WERI-Rb-1 (cell line): ENCODE results near the gene STXBP6.

Experiments
- DNase-seq: peaks from one replicate; pipeline ENCODE4 v3.0.0-alpha.2; 2020
- H3K27ac ChIP-seq: fragments of 250-450 bp; sonication (Bioruptor Pico); 2 replicates; pipeline ENCODE4 v1.5.1; 2020; ENCODE audit warnings: mild to moderate bottlenecking, moderate library complexity
- H3K27me3 ChIP-seq: fragments of 250-450 bp; sonication (Bioruptor Pico); 2 replicates; pipeline ENCODE4 v1.5.1; 2021; ENCODE audit warnings: mild to moderate bottlenecking, low read depth, moderate library complexity; ENCODE audit not compliant: insufficient read depth, severe bottlenecking
- H3K36me3 ChIP-seq: fragments of 250-450 bp; sonication (Bioruptor Pico); 2 replicates; pipeline ENCODE4 v1.5.1; 2020; ENCODE audit warnings: mild to moderate bottlenecking, moderate library complexity
- H3K4me3 ChIP-seq: 2 replicates; pipeline ENCODE4 v1.5.1; 2011; ENCODE audit warnings: low read depth, mild to moderate bottlenecking, control low read depth, low read length
- H3K9me3 ChIP-seq: fragments of 250-450 bp; sonication (Bioruptor Pico); 2 replicates; pipeline ENCODE4 v1.5.1; 2021; ENCODE audit warnings: mild to moderate bottlenecking, moderate library complexity; ENCODE audit not compliant: severe bottlenecking
- CTCF ChIP-seq: IDR thresholded peaks from 2 replicates; pipeline ENCODE4 v1.5.1; 2011; ENCODE audit warnings: low read depth, mild to moderate bottlenecking, control low read depth, inconsistent platforms, low read length

STXBP6 gene

GRCh38 chr14:24928386-24928900 is 121.5 kb downstream of the STXBP6 start:
- H3K36me3 ChIP-seq: no peaks in the 10 kb centered on the region
- no peak overlapping the region for H3K27ac ChIP-seq
- H3K27me3 ChIP-seq: peaks cover 42% of the 10 kb centered on the region
- no peaks in the 10 kb centered on the region for H3K9me3 ChIP-seq
- no peak overlapping the region for H3K4me3 ChIP-seq
- TF ChIP-seq CTCF: no peak
- DNase-seq: no peak

- no peak overlapping the region for H3K27ac ChIP-seq
- no peak overlapping the region for H3K4me3 ChIP-seq
- no peak for TF ChIP-seq CTCF
- H3K27me3 ChIP-seq: peaks cover 40% of the 10 kb centered on the region
- H3K36me3 ChIP-seq: no peaks in the 10 kb centered on the region
- no peak for DNase-seq
- H3K9me3 ChIP-seq: no peaks in the 10 kb centered on the region
Observed at GRCh38 chr14:24927809-24928208, 122.1 kb downstream of the STXBP6 start.

GRCh38 chr14:24925771-24926374 is 124.1 kb downstream of the STXBP6 start:
- no peak for DNase-seq
- Histone ChIP-seq H3K4me3 (no peak overlapping the region), H3K27ac (no peak overlapping the region), H3K27me3 (peaks cover 36% of the 10 kb centered on the region), H3K36me3 (no peaks in the 10 kb centered on the region), H3K9me3 (no peaks in the 10 kb centered on the region)
- no peak for TF ChIP-seq CTCF

- H3K27me3 ChIP-seq: peaks cover 28% of the 10 kb centered on the region
- H3K9me3 ChIP-seq: no peaks in the 10 kb centered on the region
- no peak overlapping the region for H3K27ac ChIP-seq
- H3K36me3 ChIP-seq: no peaks in the 10 kb centered on the region
- TF ChIP-seq CTCF: no peak
- DNase-seq: no peak
- no peak overlapping the region for H3K4me3 ChIP-seq
Observed at GRCh38 chr14:24924544-24924943, 125.4 kb downstream of the STXBP6 start.

GRCh38 chr14:24921903-24922302 is 128.0 kb downstream of the STXBP6 start:
- DNase-seq: no peak
- no peak overlapping the region for H3K4me3 ChIP-seq
- no peaks in the 10 kb centered on the region for H3K9me3 ChIP-seq

More at GRCh38 chr14:24921903-24922302, 128.0 kb downstream of the STXBP6 start:
- Histone ChIP-seq H3K36me3 (no peaks in the 10 kb centered on the region), H3K27ac (no peak overlapping the region), H3K27me3 (peaks cover 39% of the 10 kb centered on the region)
- TF ChIP-seq CTCF: no peak
